Measurements from ENCODE around the gene BTRC. TPM values are rescaled to one million over a fixed set of nuclear protein-coding genes. Genes with fewer than 3 reads are reported as not detected.

BTRC gene
- total RNA-seq, 1 experiment from 2014 or later = 19.4 TPM

- TF ChIP-seq CTCF (IDR thresholded peaks at IDR 0.05; ENCODE audit: unreplicated experiment) = no peak
- ChIA-PET POLR2A (interaction anchor here (2.1 kb wide), 1 partner anchor 13 kb away, joined by 13 read pairs; the partner anchor contains the start of genes DPCD and POLL), CTCF (interaction anchor here (0.6 to 1.9 kb wide), 2 partner anchors 107 to 362 kb away, joined by 3 to 9 read pairs; no protein-coding TSS in a partner anchor)
- intact Hi-C loops (cut with micrococcal nuclease) = no loop called here
- peaks cover 24% of the 10 kb centered on the region for H3K36me3 Mint-ChIP-seq (ENCODE audit: insufficient read depth, unreplicated experiment)
- no peak overlapping the region for H3K4me3 Mint-ChIP-seq (ENCODE audit: unreplicated experiment)
- no peak overlapping the region for H3K27ac Mint-ChIP-seq (ENCODE audit: low read depth, unreplicated experiment)
- no peaks in the 10 kb centered on the region for H3K27me3 Mint-ChIP-seq (ENCODE audit: insufficient read depth, unreplicated experiment)
- H3K4me1 Mint-ChIP-seq (ENCODE audit: insufficient read depth, unreplicated experiment) = peaks cover 4% of the 10 kb centered on the region
- DNase-seq (ENCODE audit: unreplicated experiment) = no peak
- no peaks in the 10 kb centered on the region for H3K9me3 Mint-ChIP-seq (ENCODE audit: unreplicated experiment)
- BruUV-seq (replicated peaks) = no TSS peak
Observed at GRCh38 chr10:101575580-101576210, 221.7 kb downstream of the BTRC start.

- no TSS peak for BruUV-seq (replicated peaks)
- H3K4me1 Mint-ChIP-seq (ENCODE audit: insufficient read depth, unreplicated experiment) = no peaks in the 10 kb centered on the region
- CTCF ChIA-PET = interaction anchor here (0.5 to 1.9 kb wide), 4 partner anchors 26 to 851 kb away, joined by 3 to 9 read pairs (median 3); no protein-coding TSS in a partner anchor
- no peak for TF ChIP-seq CTCF (IDR thresholded peaks at IDR 0.05; ENCODE audit: unreplicated experiment)
- intact Hi-C loops (cut with micrococcal nuclease) = no loop called here
- H3K27ac Mint-ChIP-seq (ENCODE audit: low read depth, unreplicated experiment) = no peak overlapping the region
- no peak overlapping the region for H3K4me3 Mint-ChIP-seq (ENCODE audit: unreplicated experiment)
- no peaks in the 10 kb centered on the region for H3K9me3 Mint-ChIP-seq (ENCODE audit: unreplicated experiment)
- POLR2A ChIA-PET = interaction anchor here (1.2 to 2.1 kb wide), 2 partner anchors 9 to 12 kb away, joined by 3 to 13 read pairs; partner anchors contain the start of genes DPCD and POLL
- H3K36me3 Mint-ChIP-seq (ENCODE audit: insufficient read depth, unreplicated experiment) = peaks cover 30% of the 10 kb centered on the region
- DNase-seq (ENCODE audit: unreplicated experiment) = no peak
- H3K27me3 Mint-ChIP-seq (ENCODE audit: insufficient read depth, unreplicated experiment) = no peaks in the 10 kb centered on the region
Observed at GRCh38 chr10:101576211-101576863, 222.4 kb downstream of the BTRC start.

- no TSS peak for BruUV-seq (replicated peaks)
- no peak overlapping the region for H3K4me3 Mint-ChIP-seq (ENCODE audit: unreplicated experiment)
- intact Hi-C loops (cut with micrococcal nuclease) = no loop called here
- DNase-seq (ENCODE audit: unreplicated experiment) = no peak
- TF ChIP-seq CTCF (IDR thresholded peaks at IDR 0.05; ENCODE audit: unreplicated experiment) = no peak
- H3K4me1 Mint-ChIP-seq (ENCODE audit: insufficient read depth, unreplicated experiment) = no peaks in the 10 kb centered on the region
- POLR2A ChIA-PET = interaction anchor here (0.7 to 1.2 kb wide), 4 partner anchors 8 to 127 kb away, joined by 3 to 5 read pairs (median 3); partner anchors contain the start of genes DPCD and POLL
- H3K36me3 Mint-ChIP-seq (ENCODE audit: insufficient read depth, unreplicated experiment) = peaks cover 35% of the 10 kb centered on the region
- H3K27me3 Mint-ChIP-seq (ENCODE audit: insufficient read depth, unreplicated experiment) = no peaks in the 10 kb centered on the region
- CTCF ChIA-PET = interaction anchor here (0.6 to 1.1 kb wide), 3 partner anchors 25 to 129 kb away, joined by 3 read pairs; no protein-coding TSS in a partner anchor
- no peak overlapping the region for H3K27ac Mint-ChIP-seq (ENCODE audit: low read depth, unreplicated experiment)
- H3K9me3 Mint-ChIP-seq (ENCODE audit: unreplicated experiment) = no peaks in the 10 kb centered on the region
Observed at GRCh38 chr10:101577121-101577871, 223.3 kb downstream of the BTRC start.

GRCh38 chr10:101578192-101578591 is 224.2 kb downstream of the BTRC start:
- intact Hi-C loops (cut with micrococcal nuclease) = no loop called here
- POLR2A ChIA-PET = interaction anchor here (1.1 to 1.2 kb wide), 2 partner anchors 9 to 10 kb away, joined by 3 to 5 read pairs; partner anchors contain the start of genes DPCD and POLL
- no peak for DNase-seq (ENCODE audit: unreplicated experiment)
- Mint-ChIP-seq H3K9me3 (ENCODE audit: unreplicated experiment) (no peaks in the 10 kb centered on the region), H3K36me3 (ENCODE audit: insufficient read depth, unreplicated experiment) (peaks cover 40% of the 10 kb centered on the region), H3K4me1 (ENCODE audit: insufficient read depth, unreplicated experiment) (no peaks in the 10 kb centered on the region), H3K4me3 (ENCODE audit: unreplicated experiment) (no peak overlapping the region), H3K27ac (ENCODE audit: low read depth, unreplicated experiment) (no peak overlapping the region), H3K27me3 (ENCODE audit: insufficient read depth, unreplicated experiment) (no peaks in the 10 kb centered on the region)
- no TSS peak for BruUV-seq (replicated peaks)
- CTCF ChIA-PET = interaction anchor here (0.7 kb wide), 1 partner anchor 14 kb away, joined by 3 read pairs; no protein-coding TSS in a partner anchor
- TF ChIP-seq CTCF (IDR thresholded peaks at IDR 0.05; ENCODE audit: unreplicated experiment) = no peak
